D721Med (cell line): ENCODE data around the gene PPP3R1.
"Not testable (repeated sequence)": the region's sequence is repeated elsewhere in the genome, so short reads cannot be mapped to it uniquely, and the experiment has no call there.

Source experiments
- DNase-seq: peaks from one replicate; pipeline ENCODE4 v3.0.0; 2011; ENCODE audit warnings: low spot score; ENCODE audit not compliant: insufficient read length
- FAIRE-seq: peaks from 2 replicates; lab custom pipeline; 2011; peaks lifted over from hg19 to GRCh38; lab: Jason Lieb, UNC
- TF ChIP-seq, protein P1 (sequence below): IDR thresholded peaks from 2 replicates; pipeline ENCODE4 v1.5.1; 2012; ENCODE audit warnings: mild to moderate bottlenecking, control low read depth; ENCODE audit not compliant: insufficient read depth; ENCODE audit errors: missing control alignments

PPP3R1 gene

DNA sequence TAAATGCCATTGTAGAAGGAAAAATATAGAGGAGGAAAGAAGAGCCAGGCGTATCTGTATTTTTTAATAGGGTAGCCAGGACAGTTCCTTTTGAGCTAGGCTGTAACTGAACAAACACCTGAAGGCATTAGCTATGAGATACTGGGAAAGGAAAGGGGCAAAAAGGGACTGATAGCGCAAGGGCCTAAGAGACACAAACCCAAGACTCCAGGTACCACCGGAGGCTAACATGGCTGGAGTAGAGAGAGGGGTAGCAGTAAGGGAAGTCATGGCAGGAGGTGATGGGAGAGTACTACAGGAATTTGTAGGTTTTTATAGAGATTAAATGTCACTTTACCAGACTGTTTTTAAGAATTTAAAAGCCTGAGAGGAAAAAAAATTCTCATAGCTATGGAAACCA lies 73.9 kb downstream of the PPP3R1 start:
- TF ChIP-seq, protein P1, sequence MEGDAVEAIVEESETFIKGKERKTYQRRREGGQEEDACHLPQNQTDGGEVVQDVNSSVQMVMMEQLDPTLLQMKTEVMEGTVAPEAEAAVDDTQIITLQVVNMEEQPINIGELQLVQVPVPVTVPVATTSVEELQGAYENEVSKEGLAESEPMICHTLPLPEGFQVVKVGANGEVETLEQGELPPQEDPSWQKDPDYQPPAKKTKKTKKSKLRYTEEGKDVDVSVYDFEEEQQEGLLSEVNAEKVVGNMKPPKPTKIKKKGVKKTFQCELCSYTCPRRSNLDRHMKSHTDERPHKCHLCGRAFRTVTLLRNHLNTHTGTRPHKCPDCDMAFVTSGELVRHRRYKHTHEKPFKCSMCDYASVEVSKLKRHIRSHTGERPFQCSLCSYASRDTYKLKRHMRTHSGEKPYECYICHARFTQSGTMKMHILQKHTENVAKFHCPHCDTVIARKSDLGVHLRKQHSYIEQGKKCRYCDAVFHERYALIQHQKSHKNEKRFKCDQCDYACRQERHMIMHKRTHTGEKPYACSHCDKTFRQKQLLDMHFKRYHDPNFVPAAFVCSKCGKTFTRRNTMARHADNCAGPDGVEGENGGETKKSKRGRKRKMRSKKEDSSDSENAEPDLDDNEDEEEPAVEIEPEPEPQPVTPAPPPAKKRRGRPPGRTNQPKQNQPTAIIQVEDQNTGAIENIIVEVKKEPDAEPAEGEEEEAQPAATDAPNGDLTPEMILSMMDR, result no peak
- no peak for FAIRE-seq
- DNase-seq, result no peak

DNA sequence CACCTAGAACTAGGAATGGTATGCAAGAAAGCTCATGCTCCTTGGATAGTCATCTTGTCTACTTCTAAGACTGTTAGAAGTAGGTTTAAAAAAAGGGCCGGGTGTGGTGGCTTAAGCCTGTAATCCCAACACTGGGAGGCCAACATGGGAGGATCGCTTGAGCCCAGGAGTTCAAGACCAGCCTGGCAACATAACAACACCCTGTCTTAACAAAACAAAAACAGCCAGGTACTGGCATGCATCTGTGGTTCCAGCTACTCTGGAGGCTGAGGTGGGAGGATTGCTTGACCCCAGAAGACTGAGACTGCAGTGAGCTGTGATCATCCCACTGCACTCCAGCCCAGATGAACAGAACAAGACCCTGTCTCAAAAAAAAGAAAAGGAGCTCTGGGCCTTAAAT lies 74.8 kb downstream of the PPP3R1 start:
- TF ChIP-seq, protein P1, result no peak
- DNase-seq, result no peak

DNA sequence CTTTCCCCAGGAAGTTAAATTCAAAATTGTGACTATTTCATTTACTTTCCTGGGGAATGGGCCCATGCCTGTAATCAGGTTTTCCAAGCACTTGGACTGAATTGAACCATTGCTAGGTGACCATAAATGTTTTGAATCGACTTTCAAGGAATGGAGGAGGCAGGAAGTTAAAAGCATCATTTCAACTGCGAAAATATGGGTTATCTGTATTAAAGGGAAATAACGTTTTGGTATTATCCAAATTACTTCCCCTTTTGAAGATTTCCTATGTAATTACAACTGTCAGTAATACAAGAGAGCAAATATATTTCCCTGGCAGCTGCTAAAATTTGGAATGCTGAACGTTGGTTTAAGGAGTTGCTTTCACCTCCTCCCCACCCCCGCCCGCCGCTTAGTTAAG lies 75.7 kb downstream of the PPP3R1 start:
- no peak for DNase-seq
- TF ChIP-seq, protein P1, result no peak
- no peak for FAIRE-seq

More for the DNA sequence above, 74.8 kb downstream of the PPP3R1 start:
- FAIRE-seq, result no peak

DNA sequence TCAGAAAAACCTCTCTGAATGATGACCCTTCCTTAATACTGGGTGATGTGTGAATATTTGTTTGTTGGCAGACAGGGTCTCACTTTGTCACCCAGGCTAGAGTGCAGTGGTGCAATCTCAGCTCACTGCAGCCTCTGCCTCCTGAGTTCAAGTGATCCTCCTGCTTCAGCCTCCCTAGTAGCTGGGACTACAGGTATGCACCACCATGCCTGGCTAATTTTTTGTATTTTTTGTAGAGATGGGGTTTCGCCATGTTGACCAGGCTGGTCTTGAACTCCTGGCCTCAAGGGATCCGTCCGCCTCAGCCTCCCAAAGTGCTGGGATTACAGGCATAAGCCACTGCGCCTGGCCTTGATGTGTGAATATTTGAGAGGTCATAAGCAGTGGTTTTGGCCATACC lies 77.1 kb downstream of the PPP3R1 start:
- not testable (repeated sequence) for FAIRE-seq, DNase-seq

DNA sequence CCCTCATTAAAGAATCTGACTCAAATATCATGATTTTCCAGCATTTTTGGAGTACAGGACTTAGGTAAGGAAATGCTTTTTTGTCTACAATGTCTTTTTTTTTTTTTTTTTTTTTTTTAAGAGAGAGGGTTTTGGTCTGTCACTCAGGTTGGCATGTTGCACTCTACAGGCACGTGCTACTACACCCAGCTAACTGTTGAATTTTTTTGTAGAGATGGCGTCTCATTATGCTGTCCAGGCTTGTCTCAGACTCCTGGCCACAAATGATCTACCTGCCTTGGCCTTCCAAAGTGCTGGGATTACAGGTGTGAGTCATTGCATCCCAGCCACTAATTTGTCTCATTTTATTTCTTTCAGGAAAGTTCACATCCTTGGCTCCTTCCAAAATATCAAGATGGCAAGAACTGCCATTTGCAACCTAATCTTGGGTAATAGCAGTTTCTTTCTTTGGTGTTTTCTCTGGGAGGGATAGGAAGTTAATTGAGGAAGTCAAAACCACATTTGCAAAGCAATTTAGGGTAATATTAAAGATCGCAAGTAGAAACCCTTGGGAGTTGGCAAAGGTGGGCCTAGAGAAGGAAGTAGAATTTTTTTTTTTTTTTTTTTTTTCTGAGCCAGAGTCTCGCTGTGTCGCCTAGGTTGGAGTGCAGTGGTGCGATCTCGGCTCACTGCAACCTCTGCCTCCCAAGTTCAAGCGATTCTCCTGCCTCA lies 79.2 kb downstream of the PPP3R1 start:
- TF ChIP-seq, protein P1, result no peak
- FAIRE-seq, result no peak
- no peak for DNase-seq

DNA sequence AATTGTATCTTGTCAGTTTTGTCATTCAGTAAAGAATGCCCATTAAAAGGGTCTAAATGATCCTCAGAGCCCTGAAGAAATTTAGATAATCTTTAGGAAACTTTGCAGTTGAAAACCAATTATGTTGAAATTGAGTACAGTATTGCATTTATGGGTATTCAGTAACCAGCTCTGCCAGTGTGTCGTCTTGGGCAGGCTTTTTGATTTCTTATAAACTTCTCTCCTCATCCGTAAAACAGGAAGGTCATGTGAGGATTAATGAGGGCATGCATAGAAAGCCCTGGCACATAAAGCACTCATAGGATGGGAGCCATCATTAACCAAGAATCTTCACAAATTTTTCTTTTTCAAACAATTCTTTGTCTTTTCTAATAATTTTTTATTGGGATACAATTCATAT lies 79.8 kb downstream of the PPP3R1 start:
- TF ChIP-seq, protein P1, result no peak
- DNase-seq, result no peak
- no peak for FAIRE-seq

DNA sequence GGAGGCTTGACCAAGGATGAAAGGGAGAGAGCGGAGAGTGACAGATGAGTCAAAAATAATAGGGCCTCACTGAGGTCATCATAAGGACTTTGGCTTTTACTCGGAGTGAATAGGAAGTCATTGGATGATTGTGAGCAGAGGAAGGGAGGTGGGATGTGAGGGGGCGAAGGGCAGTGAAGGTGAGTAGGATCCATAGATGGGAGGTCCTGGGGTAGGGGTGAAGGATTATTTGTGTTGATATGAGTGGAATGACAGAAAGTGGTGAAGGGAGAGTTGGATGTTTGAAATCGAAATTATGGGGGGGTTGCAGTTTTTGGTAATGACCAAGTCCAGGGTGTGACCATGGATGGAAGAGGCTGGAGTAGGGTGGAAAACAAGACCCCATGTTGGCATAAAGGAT lies 80.6 kb downstream of the PPP3R1 start:
- no peak for DNase-seq
- TF ChIP-seq, protein P1, result no peak
- no peak for FAIRE-seq
